ENCODE measurements around the gene PLIN5.

Gene PLIN5

DNA sequence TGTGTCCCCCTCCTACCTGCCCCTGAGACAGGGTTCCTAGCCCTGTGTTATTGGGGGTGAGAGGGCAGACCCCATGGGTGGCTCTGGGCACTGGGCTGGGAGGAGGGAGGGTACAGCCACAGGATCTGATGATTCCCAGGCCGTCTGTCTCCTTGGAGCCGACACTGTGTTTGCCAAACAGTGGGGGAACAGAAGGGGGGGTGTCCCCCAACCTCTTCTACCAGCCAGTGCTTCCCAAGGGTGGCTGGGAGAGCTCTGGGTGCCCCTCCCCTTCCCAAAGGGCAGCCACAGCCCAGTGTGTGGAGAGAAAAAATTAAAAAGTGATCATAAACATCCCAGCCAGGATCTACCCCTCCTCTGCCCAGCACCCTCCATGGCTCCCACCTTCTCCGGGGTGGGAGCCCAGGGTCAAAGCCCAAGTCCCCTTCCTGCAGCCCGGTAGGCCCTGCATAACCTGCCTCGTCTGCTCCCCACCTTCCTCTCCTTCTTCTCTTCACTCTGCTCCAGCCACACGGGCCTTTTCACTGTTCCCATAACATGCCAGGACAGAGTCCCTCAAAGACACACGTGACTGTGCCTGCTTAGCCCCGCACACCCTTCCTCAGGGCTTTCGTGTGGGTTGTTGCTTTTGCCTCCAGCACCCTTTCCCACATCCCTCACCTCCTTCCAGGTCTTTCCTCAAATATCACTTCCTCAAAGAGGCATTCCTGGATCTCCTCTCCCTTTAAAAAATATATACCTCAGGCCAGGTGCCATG lies 15.3 kb downstream of the PLIN5 start:
- DNase-seq, result no peak

DNA sequence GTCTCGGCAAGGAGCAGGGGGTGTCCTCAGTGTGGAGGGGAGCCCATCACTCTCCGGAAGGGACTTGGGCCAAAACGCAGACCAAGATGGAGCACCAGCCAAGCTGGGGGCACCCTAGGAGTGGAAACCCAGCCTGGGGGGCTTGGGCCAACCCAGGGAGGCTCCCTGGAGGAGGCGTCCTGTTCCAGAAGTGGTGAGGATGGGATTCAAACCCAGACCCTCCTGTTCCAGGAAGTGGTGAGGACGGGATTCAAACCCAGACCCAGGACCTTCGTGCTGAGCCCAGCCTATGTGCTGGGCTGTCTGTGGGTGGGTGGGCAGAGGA lies 15.9 kb downstream of the PLIN5 start:
- DNase-seq, result no peak

GRCh38 chr19:4518345-4519171 lies 16.5 kb downstream of the PLIN5 start, which contains the start of gene PLIN4:
Gene PLIN4 (minus strand): TSS chr19:4518486. CDS start chr19:4518272, 214 bp downstream.
- no peak for DNase-seq

GRCh38 chr19:4517451-4518057 lies 17.5 kb downstream of the PLIN5 start:
- DNase-seq, result no peak

DNA sequence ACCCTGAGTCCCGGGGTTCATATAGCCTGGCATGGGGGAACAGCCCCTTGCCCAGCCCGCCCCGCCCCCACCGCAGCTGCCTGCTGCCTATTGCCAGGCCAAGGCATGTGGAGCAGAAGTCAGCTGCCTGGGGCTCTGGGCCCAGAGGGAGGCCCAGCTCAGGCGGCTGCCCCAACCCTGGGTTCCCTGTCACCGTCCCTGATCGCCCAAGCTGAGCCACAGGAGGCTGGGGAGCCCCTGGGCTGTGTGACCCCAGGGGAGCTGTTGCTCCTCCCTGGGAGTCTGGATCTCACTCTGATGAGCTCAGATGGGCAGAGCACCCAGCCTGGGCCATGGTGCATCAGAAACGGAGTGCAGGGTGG lies 18.1 kb downstream of the PLIN5 start:
- DNase-seq, result no peak

DNA sequence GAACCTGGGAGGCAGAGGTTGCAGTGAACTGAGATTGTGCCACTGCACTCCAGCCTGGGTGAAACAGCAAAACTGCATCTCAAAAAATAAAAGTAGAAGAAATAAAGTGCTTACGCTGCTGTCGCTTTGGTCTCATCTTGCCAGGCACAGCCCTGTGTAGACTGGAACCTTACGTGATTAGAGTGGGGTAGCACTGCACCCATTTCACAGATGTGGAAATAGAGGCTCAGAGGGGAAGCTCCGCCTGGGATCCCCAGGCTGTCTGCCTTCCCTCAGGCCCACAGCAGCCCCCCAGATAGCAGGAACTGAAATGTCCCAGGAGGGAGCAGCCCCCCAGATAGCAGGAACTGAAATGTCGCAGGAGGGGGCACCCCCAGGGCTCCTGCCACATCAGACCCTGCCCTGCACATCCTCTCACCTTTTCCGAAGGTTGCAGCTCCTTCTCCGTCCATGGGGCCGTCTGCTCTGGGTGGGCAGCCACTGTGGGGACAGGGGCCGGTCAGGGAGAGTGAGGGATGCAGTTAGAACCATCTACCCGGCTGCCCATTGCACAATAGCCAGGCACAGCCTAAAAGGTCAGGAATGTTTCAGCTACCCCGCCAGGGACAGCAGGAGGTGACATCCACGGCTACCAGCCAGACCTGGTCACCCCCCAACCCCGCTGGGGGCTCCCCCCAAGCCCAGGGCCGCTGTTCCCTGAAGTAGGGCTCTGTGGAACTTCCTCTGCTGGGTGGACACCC lies 18.7 kb downstream of the PLIN5 start:
- no peak for DNase-seq

DNA sequence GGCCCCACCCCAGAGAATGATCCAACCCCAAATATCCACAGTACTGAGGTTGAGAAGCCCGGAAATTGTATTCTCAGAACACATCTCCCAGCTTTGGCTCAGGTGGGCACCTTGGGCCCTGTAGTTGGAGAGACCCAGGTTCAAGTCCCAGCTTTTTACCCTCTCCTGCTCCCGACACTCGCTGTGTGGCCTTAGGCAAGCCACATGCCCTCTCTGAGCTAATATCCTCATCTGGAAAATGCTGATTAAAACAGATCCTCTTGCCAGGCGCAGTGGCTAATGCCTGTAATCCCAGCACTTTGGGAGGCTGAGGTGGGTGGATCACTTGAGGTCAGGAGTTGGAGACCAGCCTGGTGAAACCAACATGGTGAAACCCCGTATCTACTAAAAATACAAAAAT lies 19.3 kb downstream of the PLIN5 start:
- no peak for DNase-seq

DNA sequence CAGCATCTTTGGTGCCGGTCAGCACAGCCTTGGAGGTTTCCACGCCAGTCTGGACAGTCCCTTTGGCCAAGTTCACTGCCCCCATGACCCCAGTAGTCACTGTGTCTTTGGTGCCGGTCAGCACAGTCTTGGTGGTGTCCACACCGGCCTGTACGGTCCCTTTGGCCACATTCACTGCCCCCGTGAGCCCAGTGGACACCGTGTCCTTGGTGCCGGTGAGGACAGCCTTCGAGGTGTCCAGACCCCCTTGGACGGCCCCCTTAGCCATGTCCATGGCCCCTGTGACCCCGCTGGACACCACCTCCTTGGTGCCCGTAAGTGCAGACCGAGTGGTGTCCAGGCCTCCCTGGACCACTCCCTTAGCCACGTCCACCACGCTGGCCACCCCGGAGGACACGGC lies 21.8 kb downstream of the PLIN5 start:
- DNase-seq, result no peak

GRCh38 chr19:4512070-4512469 lies 23.0 kb downstream of the PLIN5 start:
- no peak for DNase-seq

DNA sequence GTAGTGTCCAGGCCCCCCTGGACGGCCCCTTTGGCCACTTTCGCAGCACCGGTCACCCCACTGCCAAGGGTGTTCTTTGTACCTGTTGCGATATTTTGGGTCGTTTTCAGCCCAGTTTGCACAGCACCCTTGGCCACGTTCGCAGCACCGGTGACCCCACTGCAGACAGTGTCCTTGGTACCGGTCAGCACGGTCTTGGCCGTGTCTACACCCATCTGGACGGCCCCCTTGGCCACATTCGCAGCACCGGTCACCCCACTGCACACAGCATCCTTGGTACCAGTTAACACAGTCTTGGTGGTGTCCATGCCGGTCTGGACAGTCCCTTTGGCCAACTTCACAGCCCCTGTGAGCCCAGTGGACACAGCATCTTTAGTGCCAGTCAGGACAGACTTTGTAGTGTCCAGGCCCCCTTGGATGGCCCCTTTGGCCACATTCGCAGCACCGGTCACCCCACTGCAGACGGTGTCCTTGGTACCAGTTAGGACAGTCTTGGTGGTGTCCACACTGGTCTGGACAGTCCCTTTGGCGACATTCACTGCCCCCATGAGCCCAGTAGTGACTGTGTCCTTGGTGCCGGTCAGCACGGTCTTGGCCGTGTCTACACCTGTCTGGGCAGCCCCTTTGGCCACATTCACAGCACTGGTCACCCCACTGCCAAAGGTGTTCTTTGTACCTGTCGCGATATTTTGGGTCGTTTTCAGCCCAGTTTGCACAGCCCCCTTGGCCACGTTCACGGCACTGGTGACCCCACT lies 23.5 kb downstream of the PLIN5 start:
- DNase-seq, result no peak

- no peak for DNase-seq
These were observed 24.4 kb downstream of the PLIN5 start for GRCh38 chr19:4510435-4511255.

DNA sequence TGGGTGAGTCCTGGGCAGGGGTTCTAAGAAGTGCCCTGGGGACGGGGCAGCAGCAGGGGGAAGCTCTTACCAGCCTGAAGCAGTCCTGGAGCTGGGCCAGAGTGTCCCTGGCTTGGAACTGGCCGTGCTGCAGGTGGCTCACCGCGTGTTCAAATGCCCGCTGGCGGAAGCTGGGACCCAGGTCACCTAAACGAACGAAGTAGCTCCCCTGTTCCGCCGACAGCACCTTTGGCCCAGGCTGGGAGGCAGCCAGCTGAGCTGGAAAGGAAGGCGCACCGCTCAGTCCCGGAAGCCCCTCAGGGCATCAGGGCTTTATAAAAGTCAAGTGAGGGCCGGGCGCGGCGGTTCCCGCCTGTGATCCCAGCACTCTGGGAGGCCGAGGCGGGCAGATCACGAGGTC lies 26.3 kb downstream of the PLIN5 start:
- DNase-seq, result no peak

DNA sequence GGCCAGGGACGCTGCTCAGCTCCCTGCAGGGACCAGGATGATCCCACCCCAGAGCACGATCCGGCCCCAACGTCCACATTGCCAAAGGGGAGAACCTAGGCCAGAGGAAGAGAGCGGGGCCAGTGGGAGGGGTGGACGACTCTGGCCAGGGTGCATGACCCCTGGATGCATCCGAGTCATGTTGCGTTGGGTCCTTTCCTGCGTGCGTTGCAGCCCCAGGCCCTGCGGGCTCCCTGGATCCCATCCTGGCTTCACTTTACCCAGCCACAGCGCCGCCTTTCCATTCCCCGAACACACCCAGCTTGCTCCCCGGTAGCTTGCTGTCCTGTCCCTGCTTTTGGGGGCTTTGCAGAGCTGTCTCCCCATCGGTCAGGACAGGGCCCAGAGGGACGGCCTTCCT lies 27.2 kb downstream of the PLIN5 start:
- no peak for DNase-seq

- DNase-seq, result no peak
These were observed 27.9 kb downstream of the PLIN5 start for GRCh38 chr19:4507150-4507452.

DNA sequence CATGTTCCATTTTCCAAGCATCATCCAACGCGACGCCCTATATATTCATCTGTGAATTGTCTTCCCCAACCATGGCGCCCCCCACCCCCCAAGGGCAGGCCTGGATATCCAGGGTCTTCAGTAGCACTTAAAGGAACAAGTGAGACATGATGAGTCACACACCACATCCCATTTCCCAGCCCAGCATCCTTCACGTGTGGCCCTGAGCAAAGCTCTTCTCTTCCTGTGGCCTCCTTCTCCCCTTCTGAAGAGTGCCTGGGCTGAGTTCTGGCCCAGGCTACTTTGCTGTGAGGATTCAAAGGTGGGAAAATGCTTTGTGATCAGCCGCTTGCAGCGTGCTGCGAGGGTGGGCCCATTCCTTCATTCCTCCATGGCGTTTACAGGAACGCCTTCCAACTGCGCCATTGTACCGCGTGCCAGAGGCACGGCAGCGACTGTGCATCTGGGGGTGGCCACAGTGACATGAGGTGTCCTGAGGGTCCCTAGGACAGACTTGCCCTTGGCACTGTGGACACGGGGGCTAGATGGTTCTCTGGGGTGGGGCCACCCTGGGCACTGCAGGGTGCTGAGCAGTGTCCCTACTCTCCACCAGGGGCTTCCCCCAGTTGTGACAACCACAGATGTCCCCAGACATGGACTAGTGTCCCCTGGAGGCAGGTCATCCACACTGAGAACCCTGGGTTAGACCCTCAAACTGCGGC lies 28.4 kb downstream of the PLIN5 start:
- no peak for DNase-seq

DNA sequence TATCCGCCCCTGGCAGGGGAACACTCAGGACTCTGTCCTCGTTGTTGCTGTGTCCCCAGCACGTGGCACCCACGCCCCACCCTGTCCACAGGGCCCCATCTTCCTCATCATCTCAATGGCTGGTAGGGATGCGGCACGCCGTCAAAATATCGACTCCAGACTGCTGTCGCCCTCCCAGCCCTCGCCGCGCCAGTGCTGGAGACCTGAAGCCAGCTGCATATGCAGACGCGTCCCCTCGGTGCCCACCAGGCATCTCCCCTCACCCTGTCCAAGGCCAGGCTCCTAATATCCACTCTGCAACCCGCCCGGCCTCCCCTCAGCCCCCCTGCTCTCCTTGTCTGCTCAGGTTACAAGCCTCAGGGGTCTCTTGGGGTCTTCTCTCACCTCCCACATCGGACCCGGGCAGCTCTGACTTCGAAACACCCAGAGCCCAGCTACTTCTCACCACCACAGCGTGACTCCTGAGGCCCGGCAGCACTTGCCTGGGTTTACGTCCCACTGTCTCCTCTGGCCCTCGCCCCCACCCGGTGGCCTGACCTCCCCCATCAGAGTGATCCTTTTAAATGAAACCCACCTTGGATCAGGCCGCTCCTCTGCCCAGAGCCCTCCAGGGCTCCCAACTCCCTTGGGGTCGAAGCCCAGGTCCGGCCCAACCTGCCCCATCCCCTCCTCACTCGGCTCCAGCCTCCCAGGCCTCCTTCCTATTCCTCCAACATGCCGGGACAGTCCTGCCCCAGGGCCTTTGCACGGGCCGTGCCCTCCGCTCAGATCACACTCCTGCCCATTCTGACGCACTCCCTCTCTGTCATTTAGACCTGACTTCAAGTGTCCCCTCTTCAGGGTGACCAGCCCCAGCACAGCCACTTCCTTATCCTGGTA lies 29.2 kb downstream of the PLIN5 start:
- DNase-seq, result no peak

DNA sequence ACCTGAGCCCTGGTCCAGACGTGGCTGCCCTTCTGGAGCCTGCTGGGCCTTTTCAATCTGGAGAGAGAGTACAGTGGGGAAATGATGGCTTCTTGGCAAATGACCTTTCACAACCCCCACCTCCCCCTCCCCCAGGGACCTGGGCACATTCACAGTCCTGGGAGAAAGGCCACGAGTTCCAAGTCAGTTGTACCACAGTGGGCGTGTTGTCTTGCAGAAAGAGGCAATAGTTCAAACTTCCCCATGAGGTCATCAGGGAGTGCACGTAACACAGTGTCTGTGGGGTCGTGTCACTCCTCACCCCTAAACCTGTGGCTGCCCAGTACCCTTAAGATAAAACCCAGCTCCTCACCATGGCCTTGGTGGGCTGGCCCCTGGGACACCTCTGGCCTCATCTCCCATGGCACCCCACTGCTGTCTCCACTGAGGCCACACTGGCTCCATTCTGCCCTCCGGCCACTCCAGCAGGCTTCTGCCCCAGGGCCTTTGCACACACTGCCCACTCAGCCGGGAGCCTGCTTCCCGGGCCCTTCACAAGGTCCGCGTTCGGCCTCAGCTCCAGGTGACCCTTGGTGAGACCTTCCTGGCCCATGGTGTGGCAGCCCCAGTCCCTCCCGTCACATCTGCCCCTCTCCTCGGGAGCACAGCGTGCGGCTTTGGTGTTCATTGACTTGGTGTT lies 30.0 kb downstream of the PLIN5 start:
- DNase-seq, result no peak

- no peak for DNase-seq
These were observed 30.7 kb downstream of the PLIN5 start for GRCh38 chr19:4504297-4504701.

GRCh38 chr19:4503825-4504170 lies 31.2 kb downstream of the PLIN5 start:
- no peak for DNase-seq
